ENCODE measurements around the gene GFPT1. TPM values are rescaled to one million over a fixed set of nuclear protein-coding genes. Genes with fewer than 3 reads are reported as not detected.

Gene GFPT1
- total and polyA plus RNA-seq, 12 donors = 5.5 to 96.5 (median 29.0) TPM

- TF ChIP-seq, protein P1, sequence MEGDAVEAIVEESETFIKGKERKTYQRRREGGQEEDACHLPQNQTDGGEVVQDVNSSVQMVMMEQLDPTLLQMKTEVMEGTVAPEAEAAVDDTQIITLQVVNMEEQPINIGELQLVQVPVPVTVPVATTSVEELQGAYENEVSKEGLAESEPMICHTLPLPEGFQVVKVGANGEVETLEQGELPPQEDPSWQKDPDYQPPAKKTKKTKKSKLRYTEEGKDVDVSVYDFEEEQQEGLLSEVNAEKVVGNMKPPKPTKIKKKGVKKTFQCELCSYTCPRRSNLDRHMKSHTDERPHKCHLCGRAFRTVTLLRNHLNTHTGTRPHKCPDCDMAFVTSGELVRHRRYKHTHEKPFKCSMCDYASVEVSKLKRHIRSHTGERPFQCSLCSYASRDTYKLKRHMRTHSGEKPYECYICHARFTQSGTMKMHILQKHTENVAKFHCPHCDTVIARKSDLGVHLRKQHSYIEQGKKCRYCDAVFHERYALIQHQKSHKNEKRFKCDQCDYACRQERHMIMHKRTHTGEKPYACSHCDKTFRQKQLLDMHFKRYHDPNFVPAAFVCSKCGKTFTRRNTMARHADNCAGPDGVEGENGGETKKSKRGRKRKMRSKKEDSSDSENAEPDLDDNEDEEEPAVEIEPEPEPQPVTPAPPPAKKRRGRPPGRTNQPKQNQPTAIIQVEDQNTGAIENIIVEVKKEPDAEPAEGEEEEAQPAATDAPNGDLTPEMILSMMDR (IDR thresholded peaks at IDR 0.05) = no peak
- TF ChIP-seq POLR2A (IDR thresholded peaks at IDR 0.05) = no peak
- intact Hi-C loops (cut with DNase I) = no loop called here
- Histone ChIP-seq H3K9me3 (replicated peaks in 1 of 3) (no peaks in the 10 kb centered on the region), H3K4me1 (replicated peaks in 1 of 2) (no peaks in the 10 kb centered on the region), H3K27ac (no peak overlapping the region), H3K4me3 (no peak overlapping the region), H3K27me3 (no peaks in the 10 kb centered on the region), H3K36me3 (replicated peaks in 1 of 2) (peaks cover 0 to 69% of the 10 kb centered on the region in 2 donors)
- no peak for DNase-seq
- 73 to 88% (median 80%) methylated on average over 1 of the region's 1 CpG for WGBS, 4 donors
Observed at GRCh38 chr2:69416147-69416546, 29.1 kb upstream of the GFPT1 start.

DNA sequence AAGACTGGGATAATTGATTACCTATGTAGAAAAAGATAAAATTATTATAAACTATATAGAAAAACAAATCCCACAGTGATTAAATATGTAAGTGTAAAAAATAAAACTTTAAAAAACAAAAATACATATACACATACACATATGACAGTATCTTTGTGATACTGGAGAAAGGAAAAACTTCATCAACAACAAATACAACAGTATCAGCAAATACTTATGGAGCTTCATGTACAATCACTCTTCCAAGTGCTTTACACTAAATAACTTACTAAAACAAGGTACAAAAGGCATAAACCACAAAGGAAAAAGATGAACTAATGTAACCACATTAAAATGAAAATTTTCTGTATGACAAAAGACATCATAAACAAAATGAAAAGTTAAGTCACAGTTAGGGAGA, 24.1 kb upstream of the GFPT1 start:
- intact Hi-C loops (cut with DNase I) = no loop called here

GRCh38 chr2:69405306-69405705, 18.3 kb upstream of the GFPT1 start:
- DNase-seq = no peak
- intact Hi-C loops (cut with DNase I) = no loop called here
- no peak overlapping the region for H3K27ac ChIP-seq
- no peaks in the 10 kb centered on the region for H3K4me1 ChIP-seq (replicated peaks in 1 of 2)
- TF ChIP-seq, protein P1 (IDR thresholded peaks at IDR 0.05) = no peak
- TF ChIP-seq POLR2A (IDR thresholded peaks at IDR 0.05) = no peak
- no peaks in the 10 kb centered on the region for H3K9me3 ChIP-seq (replicated peaks in 1 of 3)
- H3K27me3 ChIP-seq = no peaks in the 10 kb centered on the region
- H3K36me3 ChIP-seq (replicated peaks in 1 of 2) = peaks cover 0 to 45% of the 10 kb centered on the region in 2 donors
- no peak overlapping the region for H3K4me3 ChIP-seq

More for the DNA sequence above, 24.1 kb upstream of the GFPT1 start:
- no peak overlapping the region for H3K27ac ChIP-seq
- TF ChIP-seq, protein P1 (IDR thresholded peaks at IDR 0.05) = no peak
- no peak for TF ChIP-seq POLR2A (IDR thresholded peaks at IDR 0.05)
- no peak for DNase-seq
- no peaks in the 10 kb centered on the region for H3K9me3 ChIP-seq (replicated peaks in 1 of 3)
- peaks cover 0 to 48% of the 10 kb centered on the region in 2 donors for H3K36me3 ChIP-seq (replicated peaks in 1 of 2)
- no peaks in the 10 kb centered on the region for H3K27me3 ChIP-seq
- H3K4me1 ChIP-seq (replicated peaks in 1 of 2) = no peaks in the 10 kb centered on the region
- no peak overlapping the region for H3K4me3 ChIP-seq

GRCh38 chr2:69400121-69400520, 13.1 kb upstream of the GFPT1 start:
- Histone ChIP-seq H3K4me3 (no peak overlapping the region), H3K9me3 (replicated peaks in 1 of 3) (no peaks in the 10 kb centered on the region), H3K36me3 (replicated peaks in 1 of 2) (peaks cover 0 to 65% of the 10 kb centered on the region in 2 donors), H3K27ac (no peak overlapping the region), H3K4me1 (replicated peaks in 1 of 2) (no peaks in the 10 kb centered on the region), H3K27me3 (no peaks in the 10 kb centered on the region)
- no peak for DNase-seq
- TF ChIP-seq POLR2A (IDR thresholded peaks at IDR 0.05) = no peak
- TF ChIP-seq, protein P1 (IDR thresholded peaks at IDR 0.05) = no peak
- WGBS, 4 donors = 95 to 99% (median 96%) methylated on average over 3 of the region's 3 CpGs
- intact Hi-C loops (cut with DNase I) = no loop called here

Measured in adrenal gland (tissue), 12 donors.